Stimulated activated CD4-positive, alpha-beta T cell treated with anti-CD3 and anti-CD28 coated beads, Interleukin-15, amount 100 ng/mL, for 24 hours (primary cell): ENCODE measurements around the gene CERS6.

Experiments used
- DNase-seq: peaks from one replicate; pipeline ENCODE4 v3.0.0-alpha.2; 2020

CERS6 gene

DNA sequence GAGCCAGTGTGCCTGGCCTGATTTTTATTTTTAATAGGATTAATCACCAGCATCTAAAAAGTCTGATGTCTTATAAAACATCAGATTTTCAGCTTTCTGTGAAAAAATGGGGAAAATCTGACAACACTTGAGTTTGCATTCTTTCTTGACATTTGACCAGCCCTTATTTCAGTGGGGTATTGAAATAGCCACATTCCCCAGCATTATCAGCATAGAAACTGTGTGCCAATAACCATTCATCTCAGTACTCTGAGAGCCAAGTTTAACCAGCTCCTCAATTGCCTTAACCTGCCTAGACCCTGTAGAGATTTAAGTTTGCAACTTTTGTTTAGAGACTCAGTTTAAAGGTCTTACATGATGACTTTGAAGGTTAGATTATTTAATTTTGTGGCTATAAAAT, 155.0 kb downstream of the CERS6 start:
- DNase-seq: no peak

- DNase-seq: no peak
Measured at GRCh38 chr2:168611896-168612650, 156.0 kb downstream of the CERS6 start.

DNA sequence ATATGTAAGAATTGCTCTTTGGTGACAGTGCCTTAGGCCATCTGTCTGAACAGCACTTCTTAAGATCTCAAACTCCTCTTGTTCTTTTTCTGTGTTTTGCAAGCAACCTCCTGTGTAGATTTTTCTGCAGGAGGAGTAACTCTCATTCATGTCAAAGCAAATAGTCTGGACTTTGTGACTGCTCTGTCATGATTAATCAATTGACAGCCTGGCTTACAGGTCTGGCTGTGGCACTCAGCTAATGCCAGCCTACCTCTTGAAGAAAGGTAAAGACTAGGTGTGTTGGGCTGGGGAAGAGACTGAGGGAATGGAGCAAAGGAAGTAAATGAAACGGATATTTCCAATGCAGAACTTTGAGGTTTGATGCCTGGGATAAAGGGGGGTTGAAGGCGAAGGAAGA, 156.6 kb downstream of the CERS6 start:
- no peak for DNase-seq

DNA sequence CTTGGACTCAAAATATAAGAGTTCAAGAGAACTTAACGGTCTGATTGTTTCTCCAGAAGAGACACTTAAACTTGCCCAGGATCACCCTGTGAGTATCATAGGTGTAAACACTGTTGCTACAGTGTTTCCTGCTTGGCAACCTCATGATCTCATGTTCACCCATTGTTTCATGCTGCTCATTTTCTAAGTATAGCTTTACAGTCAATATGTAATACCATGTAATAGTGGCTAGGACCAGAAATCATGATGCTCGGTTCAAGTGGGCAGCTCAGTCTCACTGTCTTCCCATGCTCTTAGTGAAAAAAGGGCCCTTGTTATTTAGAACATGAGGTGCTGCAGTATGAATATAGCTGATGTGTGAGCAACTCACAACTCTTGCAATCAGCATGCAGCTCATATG, 157.5 kb downstream of the CERS6 start:
- no peak for DNase-seq

GRCh38 chr2:168614172-168615018, 158.3 kb downstream of the CERS6 start:
- peak; percentile 19 for DNase-seq

DNA sequence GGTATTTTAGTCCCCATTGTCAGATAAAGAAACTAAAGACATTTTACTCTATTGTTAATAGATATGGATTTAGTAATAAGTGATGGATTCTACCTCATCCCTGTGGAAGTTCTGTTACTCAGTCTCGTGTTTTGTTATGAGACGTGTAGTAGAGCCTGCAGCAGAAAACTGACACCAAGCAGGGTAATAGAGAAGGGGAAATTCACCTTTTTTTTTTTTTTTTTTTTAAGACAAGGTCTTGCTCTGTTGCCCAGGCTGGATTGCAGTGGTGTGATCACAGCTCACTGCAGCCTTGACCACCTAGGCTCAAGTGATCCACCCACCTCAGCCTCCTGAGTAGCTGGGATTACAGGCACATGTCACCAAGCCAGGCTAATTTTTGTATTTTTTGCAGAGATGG, 164.5 kb downstream of the CERS6 start:
- no peak for DNase-seq

GRCh38 chr2:168622559-168622958, 166.5 kb downstream of the CERS6 start:
- no peak for DNase-seq

DNA sequence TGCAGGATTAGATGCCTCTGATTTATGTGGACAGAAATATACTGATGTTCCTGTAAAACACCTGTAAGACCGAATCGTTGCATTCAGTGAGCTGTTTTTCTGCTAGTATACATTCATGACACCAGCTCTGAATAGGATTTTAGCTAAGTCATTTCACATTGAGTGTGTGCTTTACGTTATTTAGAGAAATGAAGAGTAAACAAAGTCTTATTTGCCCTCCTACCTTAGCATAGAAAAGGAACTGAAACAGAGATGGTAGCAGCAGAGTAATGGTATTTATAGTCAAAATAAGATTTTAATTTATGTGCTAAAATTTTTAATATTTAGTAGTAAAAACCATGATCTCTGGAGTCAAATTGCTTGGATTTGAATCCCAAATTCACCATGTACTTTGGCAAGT, 168.0 kb downstream of the CERS6 start:
- DNase-seq: no peak

DNA sequence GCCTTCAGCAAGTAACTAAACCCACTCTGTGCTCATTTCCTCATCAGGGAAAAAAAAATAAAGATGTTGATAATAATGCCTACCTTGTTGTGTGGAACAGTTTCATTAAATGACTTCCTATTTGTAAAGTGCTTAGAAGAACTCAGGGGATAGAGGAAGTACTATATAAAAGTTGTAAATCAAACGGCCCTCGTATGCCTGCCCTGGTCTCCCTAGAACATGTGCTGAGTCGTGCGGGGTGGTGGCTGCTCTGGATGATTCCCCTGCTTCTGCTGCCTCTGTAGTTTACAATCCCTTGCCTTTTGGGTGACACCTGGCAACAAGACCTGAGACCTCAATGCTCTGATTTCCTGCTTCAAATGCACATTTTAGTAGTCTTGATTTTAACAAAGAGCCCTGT, 170.0 kb downstream of the CERS6 start:
- no peak for DNase-seq

DNA sequence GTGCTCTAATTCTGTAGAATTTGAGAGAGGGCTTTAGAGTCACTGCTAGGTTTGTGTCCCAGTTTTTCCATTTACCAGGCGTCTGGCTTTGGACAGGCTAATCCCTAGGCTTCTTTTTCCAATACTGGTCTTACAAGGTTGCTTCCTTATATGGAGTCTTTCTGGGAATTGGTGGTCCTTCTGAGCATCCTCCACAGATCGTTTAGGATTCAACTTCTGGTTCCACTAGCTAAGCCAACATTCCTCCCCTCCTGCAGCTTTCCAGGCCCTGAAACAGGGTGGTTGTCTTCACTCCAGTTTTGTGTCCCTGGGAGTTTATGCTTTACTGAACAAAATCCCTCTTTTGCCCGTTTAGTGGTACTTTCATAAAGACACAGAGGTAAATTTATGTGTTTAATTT, 170.6 kb downstream of the CERS6 start:
- DNase-seq: no peak

DNA sequence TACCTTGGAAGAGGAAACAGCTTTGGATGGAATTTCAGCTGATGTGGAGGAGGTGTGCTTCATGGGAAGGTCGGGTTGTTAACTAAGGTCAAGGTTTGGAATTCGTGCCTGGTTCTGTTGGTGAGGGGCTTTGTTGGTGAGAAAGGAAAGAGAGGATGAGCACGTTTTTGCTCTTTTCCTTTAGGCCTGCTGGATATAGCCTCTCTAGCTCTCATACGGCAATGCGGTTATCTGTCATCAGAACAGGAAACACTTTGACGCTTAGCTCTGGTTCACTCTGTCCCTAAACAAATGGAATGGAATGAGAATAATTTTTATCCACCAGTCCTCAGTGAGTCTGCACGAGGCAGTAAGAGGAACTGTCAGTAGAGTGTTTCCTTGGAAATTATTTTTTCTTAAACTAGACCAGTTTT, 176.6 kb downstream of the CERS6 start:
- DNase-seq: no peak

DNA sequence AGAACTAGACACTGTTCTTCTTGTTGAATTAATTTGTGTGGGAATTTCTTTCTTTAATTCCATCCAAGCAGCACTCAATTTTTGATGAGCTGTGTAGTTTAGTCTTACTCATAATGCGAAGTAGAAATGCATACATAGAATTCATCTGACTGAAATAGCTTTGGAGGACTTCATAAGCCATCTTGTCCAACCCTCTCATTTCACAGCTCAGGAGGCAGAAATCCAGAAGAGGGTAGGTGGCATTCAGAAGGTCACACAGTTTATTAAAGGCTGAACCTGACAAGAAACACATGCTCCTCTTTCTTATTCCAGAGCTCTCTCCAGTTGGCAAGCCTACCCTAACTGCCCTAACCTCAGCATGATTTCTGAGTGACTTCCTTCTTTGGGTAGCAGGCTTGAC, 177.1 kb downstream of the CERS6 start:
- DNase-seq: no peak

DNA sequence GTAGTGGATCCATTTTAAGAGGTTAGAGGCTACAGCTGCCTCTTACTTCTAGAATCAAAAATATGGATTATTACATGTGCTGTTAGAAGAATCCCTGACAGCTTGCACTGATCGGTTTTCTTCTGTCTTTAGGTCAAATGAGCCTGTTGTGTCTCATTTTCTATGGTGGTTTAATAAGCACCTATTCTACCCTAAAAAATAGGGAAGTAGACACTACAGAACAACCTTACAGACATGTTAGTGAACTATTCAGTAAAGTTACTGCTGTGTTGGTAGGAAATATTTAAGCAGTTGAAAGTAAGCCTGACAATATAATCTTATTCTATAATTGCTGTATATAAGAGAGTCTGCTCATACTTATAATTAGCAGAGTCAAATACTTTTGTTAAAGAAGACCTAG, 177.8 kb downstream of the CERS6 start:
- DNase-seq: no peak

GRCh38 chr2:168635065-168635577, 179.0 kb downstream of the CERS6 start:
- DNase-seq: no peak

DNA sequence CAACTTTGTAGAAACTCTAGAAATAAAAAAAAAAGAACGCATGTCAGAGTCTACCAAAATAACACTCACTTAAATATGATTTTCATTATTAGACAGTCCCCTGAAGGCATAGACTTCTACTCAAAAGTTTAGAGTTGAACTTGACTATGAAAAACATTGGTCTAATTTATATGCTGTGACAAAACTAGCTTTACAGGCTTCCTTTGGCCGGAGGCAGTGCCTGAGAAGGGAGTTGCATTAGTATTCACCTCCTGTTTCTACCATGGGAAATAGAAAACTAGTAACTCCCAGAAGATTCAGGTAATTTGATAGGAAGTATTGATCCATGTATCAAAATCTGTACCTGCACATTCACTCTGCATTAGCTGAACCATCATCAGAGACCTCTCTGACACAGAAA, 182.9 kb downstream of the CERS6 start:
- DNase-seq: no peak

DNA sequence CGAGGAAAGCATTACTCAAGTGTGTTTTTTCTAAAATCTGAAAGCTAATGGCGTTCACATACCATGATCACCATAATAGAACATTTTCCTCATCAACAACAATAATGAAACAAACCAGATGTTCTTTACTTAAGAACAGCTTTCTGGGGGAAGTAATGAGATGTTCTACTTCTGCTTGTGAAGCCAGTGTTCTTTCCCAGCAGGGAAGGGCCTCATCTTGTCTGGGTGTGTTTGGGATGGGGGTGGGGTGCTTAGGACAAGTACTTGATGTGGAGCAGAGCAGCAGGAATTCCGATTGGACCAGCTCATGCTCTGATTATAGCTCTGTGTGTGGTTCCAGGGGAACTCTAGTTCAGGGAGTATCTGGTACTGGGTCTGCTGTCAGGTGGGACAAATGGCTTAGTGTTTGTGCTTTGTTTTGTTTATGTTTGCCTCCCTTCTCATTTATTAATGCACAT, 183.4 kb downstream of the CERS6 start:
- DNase-seq: no peak

GRCh38 chr2:168640039-168640438, 184.0 kb downstream of the CERS6 start:
- DNase-seq: no peak

DNA sequence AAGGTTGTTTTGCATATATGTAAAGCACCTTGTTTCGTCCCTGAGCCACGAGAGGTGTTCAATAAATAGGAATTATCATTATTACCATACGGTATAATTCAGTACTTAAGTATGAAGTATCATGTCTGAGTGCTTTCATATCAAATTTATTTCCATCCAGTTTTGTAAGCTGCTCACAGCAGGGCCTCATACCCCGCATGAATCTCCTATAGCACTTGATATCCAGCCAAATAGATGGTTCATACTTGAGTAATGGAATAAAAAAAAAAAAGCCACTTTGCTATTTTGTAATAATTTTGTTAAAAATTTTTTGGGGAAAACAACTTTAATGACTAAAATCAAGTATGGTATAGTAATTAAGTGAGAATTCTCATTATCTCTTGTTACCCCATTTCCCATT, 185.6 kb downstream of the CERS6 start:
- DNase-seq: no peak

DNA sequence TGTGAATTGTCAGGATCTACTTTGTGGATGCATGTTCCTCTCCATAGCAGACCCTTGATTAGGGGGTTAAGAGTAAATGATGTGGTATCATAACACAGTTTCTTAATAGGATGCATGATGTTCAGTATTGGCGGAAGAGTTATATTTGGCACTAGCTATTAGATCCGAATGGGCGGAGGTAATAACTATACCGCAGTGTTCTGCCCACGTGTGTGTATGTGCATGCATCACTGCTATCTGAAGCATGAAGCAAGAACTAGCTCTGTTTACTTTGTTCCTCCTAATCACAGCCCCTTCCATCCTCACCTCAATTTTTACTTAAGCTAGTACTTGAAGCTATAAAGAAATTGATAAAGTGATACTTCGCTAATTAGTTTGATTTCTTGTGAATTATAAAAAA, 186.8 kb downstream of the CERS6 start:
- DNase-seq: no peak

DNA sequence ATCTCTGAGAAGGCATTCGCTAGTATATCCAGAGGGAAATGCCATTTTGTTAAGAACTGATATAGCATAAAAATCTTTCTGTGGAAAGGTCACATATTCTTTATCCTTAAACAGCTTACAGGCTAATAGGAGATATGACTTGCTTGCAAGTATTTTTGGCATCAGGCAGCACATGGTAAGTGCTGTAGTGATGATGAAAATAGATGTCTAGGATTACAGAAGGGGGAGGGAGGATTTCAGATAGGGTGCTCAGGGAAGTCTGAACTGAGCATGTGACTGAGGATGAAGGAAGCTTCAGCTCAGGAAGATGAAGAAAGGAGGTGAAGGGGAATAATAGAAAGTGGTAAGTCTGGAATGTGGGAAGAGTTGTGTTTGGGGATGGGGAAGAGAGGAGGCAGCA, 187.9 kb downstream of the CERS6 start:
- no peak for DNase-seq

GRCh38 chr2:168645696-168646338, 189.7 kb downstream of the CERS6 start:
- no peak for DNase-seq

- no peak for DNase-seq
Measured at GRCh38 chr2:168649105-168649504, 193.0 kb downstream of the CERS6 start.

- no peak for DNase-seq
Measured at GRCh38 chr2:168649562-168649961, 193.5 kb downstream of the CERS6 start.

DNA sequence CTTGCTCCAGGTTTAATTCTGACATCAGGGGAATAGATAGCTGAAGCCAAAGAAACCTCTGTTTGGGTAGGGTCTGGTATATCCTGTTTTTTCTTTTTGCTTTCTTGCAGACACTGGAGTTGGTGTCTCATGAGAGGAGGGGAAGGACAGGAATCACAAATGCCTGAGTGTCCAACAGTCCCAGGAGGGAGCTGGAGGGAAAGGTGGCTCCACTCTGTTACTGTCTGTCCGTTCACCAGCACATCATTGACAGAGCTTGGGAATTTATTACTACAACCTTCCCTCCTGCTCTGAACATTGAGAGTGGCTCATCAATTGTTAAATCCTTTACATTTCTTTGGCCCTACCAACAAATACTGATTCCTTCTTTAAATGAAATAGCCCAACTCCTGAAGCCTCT, 194.1 kb downstream of the CERS6 start:
- DNase-seq: no peak
